Measurements from ENCODE around the gene ZKSCAN5.

Gene ZKSCAN5

DNA sequence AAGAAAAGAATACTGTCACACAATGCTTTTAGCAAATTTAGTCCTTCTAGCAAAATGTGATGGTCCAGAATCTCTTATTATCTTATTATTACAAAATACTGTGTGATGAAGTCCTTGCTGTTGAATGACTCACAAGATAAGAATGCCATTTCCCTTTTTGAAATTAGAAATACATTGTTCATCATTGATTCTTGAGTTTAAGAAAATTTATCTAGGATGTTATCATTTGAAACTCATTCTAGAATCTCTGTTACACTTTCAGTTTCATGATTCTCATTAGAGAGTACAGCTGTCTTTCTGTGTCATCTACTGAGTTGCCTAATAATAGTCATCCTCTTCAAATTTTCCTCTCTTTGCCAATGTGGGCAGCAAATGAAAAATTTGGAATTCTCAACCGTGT lies 9.6 kb downstream of the ZKSCAN5 start:
- no peaks in the 10 kb centered on the region for H3K9me3 ChIP-seq (ENCODE audit: insufficient read depth, low read length)
- H3K4me1 ChIP-seq (ENCODE audit: insufficient read depth, insufficient read length): no peaks in the 10 kb centered on the region
- H3K36me3 ChIP-seq (ENCODE audit: insufficient read depth, insufficient read length, low read length): peaks cover 35% of the 10 kb centered on the region
- no peaks in the 10 kb centered on the region for H3K27me3 ChIP-seq (ENCODE audit: insufficient read depth, insufficient read length)
- H3K4me3 ChIP-seq (ENCODE audit: insufficient read length, low read depth): no peak overlapping the region
- H3K9ac ChIP-seq (ENCODE audit: insufficient read length, low read depth): no peak overlapping the region
- TF ChIP-seq ZNF274 (IDR thresholded peaks at IDR 0.05; ENCODE audit: low read depth, low read length) (no peak), YY1 (IDR thresholded peaks at IDR 0.05; ENCODE audit: insufficient read depth, insufficient read length) (no peak), SUZ12 (IDR thresholded peaks at IDR 0.05; ENCODE audit: extremely low read depth, insufficient read depth, insufficient read length) (no peak)
- no peak for DNase-seq (ENCODE audit: low read depth, low spot score)

- no peak for DNase-seq (ENCODE audit: low read depth, low spot score)
- Histone ChIP-seq H3K9me3 (ENCODE audit: insufficient read depth, low read length) (no peaks in the 10 kb centered on the region), H3K27me3 (ENCODE audit: insufficient read depth, insufficient read length) (no peaks in the 10 kb centered on the region), H3K4me1 (ENCODE audit: insufficient read depth, insufficient read length) (no peaks in the 10 kb centered on the region), H3K4me3 (ENCODE audit: insufficient read length, low read depth) (no peak overlapping the region), H3K36me3 (ENCODE audit: insufficient read depth, insufficient read length, low read length) (peaks cover 27% of the 10 kb centered on the region), H3K9ac (ENCODE audit: insufficient read length, low read depth) (no peak overlapping the region)
- TF ChIP-seq SUZ12 (IDR thresholded peaks at IDR 0.05; ENCODE audit: extremely low read depth, insufficient read depth, insufficient read length): no peak
- no peak for TF ChIP-seq YY1 (IDR thresholded peaks at IDR 0.05; ENCODE audit: insufficient read depth, insufficient read length)
- no peak for TF ChIP-seq ZNF274 (IDR thresholded peaks at IDR 0.05; ENCODE audit: low read depth, low read length)
These were observed 16.9 kb downstream of the ZKSCAN5 start for GRCh38 chr7:99521399-99521798.

- Histone ChIP-seq H3K9me3 (ENCODE audit: insufficient read depth, low read length) (peaks cover 25% of the 10 kb centered on the region), H3K9ac (ENCODE audit: insufficient read length, low read depth) (no peak overlapping the region), H3K36me3 (ENCODE audit: insufficient read depth, insufficient read length, low read length) (peaks cover 45% of the 10 kb centered on the region), H3K4me3 (ENCODE audit: insufficient read length, low read depth) (no peak overlapping the region), H3K4me1 (ENCODE audit: insufficient read depth, insufficient read length) (no peaks in the 10 kb centered on the region), H3K27me3 (ENCODE audit: insufficient read depth, insufficient read length) (no peaks in the 10 kb centered on the region)
- DNase-seq (ENCODE audit: low read depth, low spot score): no peak
- TF ChIP-seq SUZ12 (IDR thresholded peaks at IDR 0.05; ENCODE audit: extremely low read depth, insufficient read depth, insufficient read length) (no peak), YY1 (IDR thresholded peaks at IDR 0.05; ENCODE audit: insufficient read depth, insufficient read length) (no peak), ZNF274 (IDR thresholded peaks at IDR 0.05; ENCODE audit: low read depth, low read length) (no peak)
These were observed 21.4 kb downstream of the ZKSCAN5 start for GRCh38 chr7:99525713-99526440.

DNA sequence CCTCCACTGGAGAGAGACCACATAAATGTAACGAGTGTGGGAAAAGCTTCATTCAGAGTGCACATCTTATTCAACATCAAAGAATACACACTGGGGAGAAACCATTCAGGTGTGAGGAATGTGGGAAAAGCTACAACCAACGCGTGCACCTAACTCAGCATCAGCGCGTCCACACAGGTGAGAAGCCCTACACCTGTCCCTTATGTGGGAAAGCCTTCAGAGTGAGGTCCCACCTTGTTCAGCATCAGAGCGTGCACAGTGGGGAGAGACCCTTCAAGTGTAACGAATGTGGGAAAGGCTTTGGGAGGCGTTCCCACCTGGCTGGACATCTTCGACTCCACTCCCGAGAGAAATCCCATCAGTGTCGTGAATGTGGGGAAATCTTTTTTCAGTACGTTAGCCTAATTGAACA lies 26.9 kb downstream of the ZKSCAN5 start:
- TF ChIP-seq SUZ12 (IDR thresholded peaks at IDR 0.05; ENCODE audit: extremely low read depth, insufficient read depth, insufficient read length) (no peak), YY1 (IDR thresholded peaks at IDR 0.05; ENCODE audit: insufficient read depth, insufficient read length) (no peak), ZNF274 (IDR thresholded peaks at IDR 0.05; ENCODE audit: low read depth, low read length) (no peak)
- Histone ChIP-seq H3K36me3 (ENCODE audit: insufficient read depth, insufficient read length, low read length) (peaks cover 64% of the 10 kb centered on the region), H3K4me1 (ENCODE audit: insufficient read depth, insufficient read length) (no peaks in the 10 kb centered on the region), H3K9ac (ENCODE audit: insufficient read length, low read depth) (no peak overlapping the region), H3K9me3 (ENCODE audit: insufficient read depth, low read length) (peaks cover 56% of the 10 kb centered on the region), H3K27me3 (ENCODE audit: insufficient read depth, insufficient read length) (no peaks in the 10 kb centered on the region), H3K4me3 (ENCODE audit: insufficient read length, low read depth) (no peak overlapping the region)
- DNase-seq (ENCODE audit: low read depth, low spot score): no peak

DNA sequence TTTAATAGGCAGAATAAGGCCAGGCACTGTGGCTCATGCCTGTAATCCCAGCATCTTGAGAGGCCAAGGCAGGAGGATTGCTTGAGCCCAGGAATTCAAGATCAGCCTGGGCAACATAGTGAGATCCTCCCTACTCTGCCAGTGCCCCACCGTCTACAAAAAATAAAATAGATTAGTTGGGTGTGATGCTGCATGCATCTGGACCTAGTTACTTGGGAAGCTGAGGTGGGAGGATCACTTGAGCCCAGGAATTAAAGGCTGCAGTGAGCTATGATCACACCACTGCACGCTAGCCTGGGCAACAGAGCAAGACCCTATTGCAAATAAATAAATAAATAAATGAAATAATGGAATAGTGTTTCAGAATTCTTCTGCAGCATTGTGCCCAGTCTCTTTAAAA lies 31.2 kb downstream of the ZKSCAN5 start:
- H3K9me3 ChIP-seq (ENCODE audit: insufficient read depth, low read length): peaks cover 38% of the 10 kb centered on the region
- DNase-seq (ENCODE audit: low read depth, low spot score): no peak
- TF ChIP-seq ZNF274 (IDR thresholded peaks at IDR 0.05; ENCODE audit: low read depth, low read length) (no peak), SUZ12 (IDR thresholded peaks at IDR 0.05; ENCODE audit: extremely low read depth, insufficient read depth, insufficient read length) (no peak), YY1 (IDR thresholded peaks at IDR 0.05; ENCODE audit: insufficient read depth, insufficient read length) (no peak)

GRCh38 chr7:99539213-99539811 lies 34.9 kb downstream of the ZKSCAN5 start:
- H3K27me3 ChIP-seq (ENCODE audit: insufficient read depth, insufficient read length): no peaks in the 10 kb centered on the region
- no peaks in the 10 kb centered on the region for H3K4me1 ChIP-seq (ENCODE audit: insufficient read depth, insufficient read length)
- DNase-seq (ENCODE audit: low read depth, low spot score): no peak
- no peak for TF ChIP-seq ZNF274 (IDR thresholded peaks at IDR 0.05; ENCODE audit: low read depth, low read length)
- TF ChIP-seq SUZ12 (IDR thresholded peaks at IDR 0.05; ENCODE audit: extremely low read depth, insufficient read depth, insufficient read length): no peak
- TF ChIP-seq YY1 (IDR thresholded peaks at IDR 0.05; ENCODE audit: insufficient read depth, insufficient read length): no peak
- H3K36me3 ChIP-seq (ENCODE audit: insufficient read depth, insufficient read length, low read length): peaks cover 4% of the 10 kb centered on the region
- peaks cover 7% of the 10 kb centered on the region; the same call in 1 of the 2 replicates for H3K9me3 ChIP-seq (ENCODE audit: insufficient read depth, low read length)
- no peak overlapping the region for H3K4me3 ChIP-seq (ENCODE audit: insufficient read length, low read depth)
- H3K9ac ChIP-seq (ENCODE audit: insufficient read length, low read depth): no peak overlapping the region

More for the DNA sequence above, 31.2 kb downstream of the ZKSCAN5 start:
- no peak overlapping the region for H3K4me3 ChIP-seq (ENCODE audit: insufficient read length, low read depth)
- H3K27me3 ChIP-seq (ENCODE audit: insufficient read depth, insufficient read length): no peaks in the 10 kb centered on the region
- H3K9ac ChIP-seq (ENCODE audit: insufficient read length, low read depth): no peak overlapping the region
- peaks cover 32% of the 10 kb centered on the region for H3K36me3 ChIP-seq (ENCODE audit: insufficient read depth, insufficient read length, low read length)
- no peaks in the 10 kb centered on the region for H3K4me1 ChIP-seq (ENCODE audit: insufficient read depth, insufficient read length)

DNA sequence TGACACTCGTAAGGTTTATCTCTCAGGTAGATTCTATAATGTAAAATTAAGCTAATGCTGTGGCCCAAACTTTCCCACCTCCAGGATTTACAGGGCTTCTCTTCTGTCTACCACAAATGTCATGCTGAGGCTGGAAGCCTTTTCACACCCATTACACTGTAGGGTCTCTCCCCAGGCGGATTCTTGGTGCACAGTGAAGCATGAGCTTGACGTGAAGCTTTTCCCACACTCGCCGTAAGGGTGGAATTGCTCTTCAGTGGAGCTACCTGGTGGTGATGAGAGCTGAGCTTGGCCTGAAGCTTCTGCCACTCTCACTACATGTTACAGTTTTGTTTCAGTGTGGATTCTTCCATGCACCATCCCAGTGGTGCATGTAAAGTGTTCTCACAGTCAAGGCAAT lies 36.1 kb downstream of the ZKSCAN5 start:
- H3K4me3 ChIP-seq (ENCODE audit: insufficient read length, low read depth): no peak overlapping the region
- DNase-seq (ENCODE audit: low read depth, low spot score): no peak
- peaks cover 4% of the 10 kb centered on the region for H3K36me3 ChIP-seq (ENCODE audit: insufficient read depth, insufficient read length, low read length)
- TF ChIP-seq YY1 (IDR thresholded peaks at IDR 0.05; ENCODE audit: insufficient read depth, insufficient read length) (no peak), ZNF274 (IDR thresholded peaks at IDR 0.05; ENCODE audit: low read depth, low read length) (no peak), SUZ12 (IDR thresholded peaks at IDR 0.05; ENCODE audit: extremely low read depth, insufficient read depth, insufficient read length) (no peak)
- H3K27me3 ChIP-seq (ENCODE audit: insufficient read depth, insufficient read length): no peaks in the 10 kb centered on the region
- no peaks in the 10 kb centered on the region for H3K4me1 ChIP-seq (ENCODE audit: insufficient read depth, insufficient read length)
- peaks cover 7% of the 10 kb centered on the region; the same call in 1 of the 2 replicates for H3K9me3 ChIP-seq (ENCODE audit: insufficient read depth, low read length)
- no peak overlapping the region for H3K9ac ChIP-seq (ENCODE audit: insufficient read length, low read depth)
